Skeletal muscle cell (primary cell): ENCODE data around the gene WDR54.
A peak's percentile ranks its signal among the peaks of the same experiment; 100 is the strongest.
"Not testable (repeated sequence)": the region's sequence is repeated elsewhere in the genome, so short reads cannot be mapped to it uniquely, and the experiment has no call there.

Source experiments
- DNase-seq: peaks from one replicate; pipeline ENCODE4 v3.0.0-alpha.2; 2010; ENCODE audit warnings: low read depth
- H3K4me3 ChIP-seq: 2 replicates; pipeline ENCODE4 v1.5.1; 2011; ENCODE audit warnings: low read depth, mild to moderate bottlenecking, control low read depth, low read length, moderate library complexity

WDR54 gene

GRCh38 chr2:74444498-74445318 is 23.2 kb downstream of the WDR54 start:
- DNase-seq, result no peak
- no peak overlapping the region for H3K4me3 ChIP-seq

GRCh38 chr2:74447230-74447999 is 25.9 kb downstream of the WDR54 start:
- no peak for DNase-seq

GRCh38 chr2:74448771-74449170 is 27.2 kb downstream of the WDR54 start:
- no peak overlapping the region for H3K4me3 ChIP-seq
- no peak for DNase-seq

More at GRCh38 chr2:74447230-74447999, 25.9 kb downstream of the WDR54 start:
- no peak overlapping the region for H3K4me3 ChIP-seq

- no peak overlapping the region for H3K4me3 ChIP-seq
- no peak for DNase-seq
These were observed 29.1 kb downstream of the WDR54 start for GRCh38 chr2:74450570-74451190.

GRCh38 chr2:74454654-74455511 is 33.4 kb downstream of the WDR54 start, which contains the start of gene INO80B:
Gene INO80B (plus strand): TSS chr2:74455087. CDS start chr2:74455117, 30 bp downstream.
- H3K4me3 ChIP-seq, result peak within 1 kb of the TSS; percentile 62
- DNase-seq, result peak; percentile 92

- H3K4me3 ChIP-seq, result peak overlapping the region; percentile 98
- no peak for DNase-seq
These were observed 35.6 kb downstream of the WDR54 start for GRCh38 chr2:74457129-74457548.

- peak overlapping the region; percentile 98 for H3K4me3 ChIP-seq
- no peak for DNase-seq
These were observed 36.1 kb downstream of the WDR54 start for GRCh38 chr2:74457549-74458131.

GRCh38 chr2:74458132-74458937 is 36.8 kb downstream of the WDR54 start, which contains the start of gene WBP1:
Gene WBP1 (plus strand): TSS chr2:74458438. CDS start chr2:74458603, 165 bp downstream.
- peak within 1 kb of the TSS; percentile 98 for H3K4me3 ChIP-seq
- peak; percentile 100 for DNase-seq

GRCh38 chr2:74458938-74459363 is 37.4 kb downstream of the WDR54 start:
- DNase-seq, result no peak
- H3K4me3 ChIP-seq, result peak overlapping the region; percentile 98

- peak overlapping the region; percentile 98 for H3K4me3 ChIP-seq
- DNase-seq, result not testable (repeated sequence)
These were observed 38.1 kb downstream of the WDR54 start for GRCh38 chr2:74459503-74460118.

GRCh38 chr2:74460187-74460586 is 38.7 kb downstream of the WDR54 start:
- DNase-seq, H3K4me3 ChIP-seq: not testable (repeated sequence)

GRCh38 chr2:74461187-74462053 is 39.9 kb downstream of the WDR54 start:
- DNase-seq, result no peak
- no peak overlapping the region for H3K4me3 ChIP-seq

GRCh38 chr2:74462054-74462785 is 40.7 kb downstream of the WDR54 start:
- no peak overlapping the region for H3K4me3 ChIP-seq
- DNase-seq, result no peak

- no peak for DNase-seq
- no peak overlapping the region for H3K4me3 ChIP-seq
These were observed 41.2 kb downstream of the WDR54 start for GRCh38 chr2:74462786-74463105.

- peak overlapping the region; percentile 90 for H3K4me3 ChIP-seq
These were observed 42.9 kb downstream of the WDR54 start for GRCh38 chr2:74464406-74464805.

GRCh38 chr2:74470742-74471141 is 49.2 kb downstream of the WDR54 start:
- DNase-seq, H3K4me3 ChIP-seq: not testable (repeated sequence)

More at GRCh38 chr2:74464406-74464805, 42.9 kb downstream of the WDR54 start:
- DNase-seq, result no peak
